ENCODE data around the gene UNC50. TPM values are rescaled to one million over a fixed set of nuclear protein-coding genes. Genes with fewer than 3 reads are reported as not detected.

UNC50 gene
- 10 to 100 TPM; 40.3 to 55.7 (median 46.0) TPM for total RNA-seq

DNA sequence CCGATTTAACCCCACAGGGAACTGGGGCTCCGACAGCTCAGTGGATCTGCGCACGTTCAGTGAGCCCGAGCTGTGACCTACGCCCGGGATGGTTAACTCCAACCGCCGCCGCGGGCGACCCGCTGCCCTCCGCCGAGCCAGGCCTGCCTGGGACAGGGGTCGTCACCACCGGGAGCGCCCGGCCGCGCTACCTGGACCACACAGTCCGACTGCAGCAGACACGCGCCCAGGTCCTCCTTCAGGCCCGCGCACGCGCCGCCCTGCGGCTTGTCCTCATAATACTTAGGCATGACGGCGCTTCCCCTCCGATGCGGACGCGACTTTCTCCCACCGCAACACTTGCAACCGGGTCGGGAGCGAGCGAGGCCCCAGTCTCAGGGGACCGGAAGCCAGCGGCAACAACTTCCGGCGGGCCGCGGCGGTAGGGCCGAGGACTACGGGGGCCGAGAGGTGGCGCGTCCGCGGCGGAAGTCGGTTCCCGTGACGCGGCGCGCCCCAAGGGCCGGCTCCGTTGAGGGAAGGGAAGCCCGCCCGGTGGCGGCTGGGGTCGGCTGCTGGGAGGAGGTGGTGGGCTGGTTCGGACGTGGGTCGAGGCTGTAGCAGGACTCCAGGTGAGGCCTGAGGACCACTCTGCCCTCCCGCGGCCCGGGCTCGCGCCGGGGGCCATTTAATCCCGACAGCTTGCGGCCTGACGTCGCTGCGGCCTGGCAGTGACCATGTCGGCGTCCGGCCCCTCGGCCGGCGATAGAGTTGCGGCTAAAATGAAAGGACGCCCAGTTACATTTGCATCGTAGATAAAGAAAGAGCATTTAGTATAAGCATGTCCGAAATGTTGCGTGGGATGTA, at the start of gene UNC50, which contains the start of gene COA5:
TSS of gene UNC50 (plus strand) at position 474 of the 846 bp plus-strand sequence. CDS start 1,171 bp downstream, outside the sequence.
TSS of gene COA5 (minus strand) at position 397 of the 846 bp plus-strand sequence. CDS start at position 290, 107 bp downstream.
- Histone ChIP-seq H3K9me3 (no peaks in the 10 kb centered on the region), H3K4me3 (peak within 1 kb of the TSS; percentile 97 to 99), H3K27me3 (no peaks in the 10 kb centered on the region), H3K27ac (peak within 1 kb of the TSS; percentile 93 to 99 (median 96)), H3K4me1 (peaks cover 14 to 74% (median 39%) of the 10 kb centered on the region in 3 donors), H3K36me3 (peaks cover 0 to 40% of the 10 kb centered on the region in 2 donors)
- WGBS, 2 donors (ENCODE audit: low coverage in 1 of 2): 2% methylated on average over 9 of the region's 93 CpGs; no CpG with 5 or more reads in 1 of the 2 donors
- ATAC-seq: peak; percentile 96
- TF ChIP-seq POLR2AphosphoS5 (IDR thresholded peaks at IDR 0.05) (peak; percentile 96), POLR2A (IDR thresholded peaks at IDR 0.05) (peak; percentile 87 to 89), EP300 (IDR thresholded peaks at IDR 0.05) (no peak)
- TF ChIP-seq, protein P1, sequence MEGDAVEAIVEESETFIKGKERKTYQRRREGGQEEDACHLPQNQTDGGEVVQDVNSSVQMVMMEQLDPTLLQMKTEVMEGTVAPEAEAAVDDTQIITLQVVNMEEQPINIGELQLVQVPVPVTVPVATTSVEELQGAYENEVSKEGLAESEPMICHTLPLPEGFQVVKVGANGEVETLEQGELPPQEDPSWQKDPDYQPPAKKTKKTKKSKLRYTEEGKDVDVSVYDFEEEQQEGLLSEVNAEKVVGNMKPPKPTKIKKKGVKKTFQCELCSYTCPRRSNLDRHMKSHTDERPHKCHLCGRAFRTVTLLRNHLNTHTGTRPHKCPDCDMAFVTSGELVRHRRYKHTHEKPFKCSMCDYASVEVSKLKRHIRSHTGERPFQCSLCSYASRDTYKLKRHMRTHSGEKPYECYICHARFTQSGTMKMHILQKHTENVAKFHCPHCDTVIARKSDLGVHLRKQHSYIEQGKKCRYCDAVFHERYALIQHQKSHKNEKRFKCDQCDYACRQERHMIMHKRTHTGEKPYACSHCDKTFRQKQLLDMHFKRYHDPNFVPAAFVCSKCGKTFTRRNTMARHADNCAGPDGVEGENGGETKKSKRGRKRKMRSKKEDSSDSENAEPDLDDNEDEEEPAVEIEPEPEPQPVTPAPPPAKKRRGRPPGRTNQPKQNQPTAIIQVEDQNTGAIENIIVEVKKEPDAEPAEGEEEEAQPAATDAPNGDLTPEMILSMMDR (IDR thresholded peaks at IDR 0.05): peak in 3 of 4 experiments; percentile 3 to 30 (median 19)

- Histone ChIP-seq H3K27me3 (no peaks in the 10 kb centered on the region), H3K9me3 (no peaks in the 10 kb centered on the region), H3K27ac (peak overlapping the region in 3 of 4 donors; percentile 82 to 85 (median 84)), H3K4me1 (peaks cover 0 to 50% (median 0%) of the 10 kb centered on the region in 3 donors), H3K36me3 (peaks cover 0 to 69% of the 10 kb centered on the region in 2 donors), H3K4me3 (no peak overlapping the region)
- 92% methylated on average over 10 of the region's 16 CpGs; no CpG with 5 or more reads in 1 of the 2 donors for WGBS, 2 donors (ENCODE audit: low coverage in 1 of 2)
- TF ChIP-seq POLR2AphosphoS5 (IDR thresholded peaks at IDR 0.05) (peak; percentile 25), EP300 (IDR thresholded peaks at IDR 0.05) (no peak)
- ATAC-seq: no peak
Measured at GRCh38 chr2:98558852-98559530, 49.4 kb upstream of the UNC50 start.

GRCh38 chr2:98559581-98559980, 48.8 kb upstream of the UNC50 start:
- Histone ChIP-seq H3K4me1 (peaks cover 0 to 50% (median 0%) of the 10 kb centered on the region in 3 donors), H3K27ac (peak overlapping the region in 3 of 4 donors; percentile 82 to 85 (median 84))
- 89 to 95% methylated on average over 3 of the region's 3 CpGs for WGBS, 2 donors (ENCODE audit: low coverage in 1 of 2)

GRCh38 chr2:98560256-98560771, 48.1 kb upstream of the UNC50 start:
- peaks cover 0 to 69% of the 10 kb centered on the region in 2 donors for H3K36me3 ChIP-seq
- H3K4me3 ChIP-seq: no peak overlapping the region
- peak overlapping the region; percentile 66 to 85 (median 83) for H3K27ac ChIP-seq
- TF ChIP-seq, protein P1 (IDR thresholded peaks at IDR 0.05): no peak
- peak; percentile 48 for TF ChIP-seq POLR2AphosphoS5 (IDR thresholded peaks at IDR 0.05)
- peak; percentile 72 for ATAC-seq
- H3K4me1 ChIP-seq: peaks cover 0 to 50% (median 0%) of the 10 kb centered on the region in 3 donors
- no peaks in the 10 kb centered on the region for H3K9me3 ChIP-seq
- H3K27me3 ChIP-seq: no peaks in the 10 kb centered on the region
- WGBS, 2 donors (ENCODE audit: low coverage in 1 of 2): 37 to 60% methylated on average over 2 to 4 of the region's 9 CpGs

More at GRCh38 chr2:98559581-98559980, 48.8 kb upstream of the UNC50 start:
- Histone ChIP-seq H3K9me3 (no peaks in the 10 kb centered on the region), H3K36me3 (peaks cover 0 to 69% of the 10 kb centered on the region in 2 donors), H3K27me3 (no peaks in the 10 kb centered on the region), H3K4me3 (no peak overlapping the region)
- TF ChIP-seq POLR2AphosphoS5 (IDR thresholded peaks at IDR 0.05) (no peak), EP300 (IDR thresholded peaks at IDR 0.05) (no peak), POLR2A (IDR thresholded peaks at IDR 0.05) (no peak)
- TF ChIP-seq, protein P1 (IDR thresholded peaks at IDR 0.05): no peak
- no peak for ATAC-seq

DNA sequence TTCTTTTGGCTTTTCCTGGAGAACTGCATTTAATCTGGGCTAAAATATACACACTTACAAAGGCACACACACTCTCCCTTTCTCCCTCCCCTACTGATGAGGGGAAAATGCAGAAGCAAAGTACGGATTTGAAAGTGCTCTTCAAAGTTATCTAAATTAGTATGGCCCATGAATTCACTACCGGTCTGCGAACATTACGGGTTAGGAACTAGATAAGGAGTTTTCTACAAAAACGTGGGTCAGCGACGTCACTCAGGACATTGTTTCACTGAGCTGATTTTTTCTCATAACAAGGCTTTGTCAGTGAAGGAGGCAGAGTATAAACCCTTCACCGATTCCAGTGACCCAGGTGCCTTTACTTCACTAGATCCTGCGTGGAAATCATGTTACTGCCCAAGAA, 47.4 kb upstream of the UNC50 start:
- Histone ChIP-seq H3K36me3 (peaks cover 0 to 69% of the 10 kb centered on the region in 2 donors), H3K9me3 (no peaks in the 10 kb centered on the region), H3K27ac (peak overlapping the region; percentile 66 to 85 (median 83)), H3K27me3 (no peaks in the 10 kb centered on the region), H3K4me3 (no peak overlapping the region), H3K4me1 (peaks cover 0 to 50% (median 0%) of the 10 kb centered on the region in 3 donors)
- TF ChIP-seq POLR2A (IDR thresholded peaks at IDR 0.05) (no peak), EP300 (IDR thresholded peaks at IDR 0.05) (no peak), POLR2AphosphoS5 (IDR thresholded peaks at IDR 0.05) (no peak)
- TF ChIP-seq, protein P1 (IDR thresholded peaks at IDR 0.05): no peak
- no peak for ATAC-seq
- 73 to 79% methylated on average over 9 of the region's 9 CpGs for WGBS, 2 donors (ENCODE audit: low coverage in 1 of 2)

Measured in gastroesophageal sphincter (tissue), 4 donors.